Measurements from ENCODE around the gene SELENON. TPM values are rescaled to one million over a fixed set of nuclear protein-coding genes. Genes with fewer than 3 reads are reported as not detected.

Gene SELENON
- total and polyA plus RNA-seq, 9 of the 15 experiments (the other 6 are each of a cell fraction or from before 2014, with no cell fraction given), result 0.43 to 26.7 (median 7.0) TPM

GRCh38 chr1:25799935-25800702 is at the start of gene SELENON (continued):
- TF ChIP-seq E2F6 (IDR thresholded peaks at IDR 0.05; ENCODE audit: borderline replicate concordance in 1 of 2, extremely low read depth in 1 of 2, insufficient read depth in 1 of 2, insufficient read length in 1 of 2, low read depth in 1 of 2, low read length in 1 of 2, poor library complexity in 1 of 2, severe bottlenecking in 1 of 2) (peak in 1 of 2 experiments; percentile 83), MXI1 (IDR thresholded peaks at IDR 0.05; ENCODE audit: low read depth, low read length) (no peak), LARP7 (IDR thresholded peaks at IDR 0.05) (no peak), HBP1 (CRISPR knock-in tag; IDR thresholded peaks at IDR 0.05) (no peak), ZNF668 (CRISPR knock-in tag; IDR thresholded peaks at IDR 0.05) (no peak), GABPA (tag; conservative IDR thresholded peaks at IDR 0.05; ENCODE audit: low read depth) (peak; percentile 69), ZNF511 (CRISPR knock-in tag; IDR thresholded peaks at IDR 0.05) (no peak), RBM34 (IDR thresholded peaks at IDR 0.05; ENCODE audit: borderline replicate concordance, insufficient read depth, low read length) (no peak), BDP1 (IDR thresholded peaks at IDR 0.05; ENCODE audit: insufficient read depth, insufficient read length) (no peak), ZNF512 (tag; IDR thresholded peaks at IDR 0.05) (no peak), OTX1 (CRISPR knock-in tag; IDR thresholded peaks at IDR 0.05) (peak; percentile 43; the same call in 1 of the 2 replicates), NR2C2 (CRISPR knock-in tag; IDR thresholded peaks at IDR 0.05) (no peak), NR2C2 (tag; IDR thresholded peaks at IDR 0.05) (no peak), MTA2 (IDR thresholded peaks at IDR 0.05; ENCODE audit: low read depth) (no peak), ATF2 (CRISPR knock-in tag; IDR thresholded peaks at IDR 0.05) (no peak), ZBTB7A (IDR thresholded peaks at IDR 0.05; ENCODE audit: borderline replicate concordance, control insufficient read depth, low read depth, low read length) (peak; percentile 35; the same call in 1 of the 2 replicates), THRA (IDR thresholded peaks at IDR 0.05) (no peak), ZNF3 (CRISPR knock-in tag; IDR thresholded peaks at IDR 0.05) (no peak), ZNF766 (CRISPR knock-in tag; conservative IDR thresholded peaks at IDR 0.05) (no peak), PTTG1 (tag; IDR thresholded peaks at IDR 0.05; ENCODE audit: low read depth) (no peak)

Data from K562 (cell line).